CD14-positive monocyte (primary cell): ENCODE data around the gene MYO1D. TPM values are rescaled to one million over a fixed set of nuclear protein-coding genes. Genes with fewer than 3 reads are reported as not detected.

ENCODE experiments used
- DNase-seq, 3 donors: peaks; one replicate each; pipeline ENCODE4 v3.0.0-alpha.2; 2011 to 2022
- H2AFZ ChIP-seq: 2 replicates; pipeline ENCODE4 v1.6.0; 2012; ENCODE audit warnings: mild to moderate bottlenecking, low read depth, low read length, inconsistent platforms; ENCODE audit not compliant: insufficient read depth, poor library complexity, severe bottlenecking
- H3K27ac ChIP-seq, 2 donors: 1 replicate in 1 of 2; 2 replicates in 1 of 2; pipeline ENCODE4 v1.5.1; 2012 to 2013; ENCODE audit warnings: low read length in 2 of 2, control low read depth in 1 of 2, inconsistent platforms in 1 of 2, low read depth in 1 of 2, mild to moderate bottlenecking in 1 of 2
- H3K27me3 ChIP-seq, 2 donors: one replicate each; pipeline versions ENCODE4 v1.6.0 to v1.6.1; 2011 to 2013; ENCODE audit warnings: low read length in 2 of 2; ENCODE audit not compliant: control insufficient read depth in 2 of 2, insufficient read depth in 2 of 2
- H3K36me3 ChIP-seq, 2 donors: replicated peaks in 1 of 2; 1 replicate in 1 of 2; 2 replicates in 1 of 2; pipeline versions ENCODE4 v1.5.1 to v1.6.1; 2012 to 2013; ENCODE audit warnings: low read length in 2 of 2, control low read depth in 1 of 2, inconsistent platforms in 1 of 2, mild to moderate bottlenecking in 1 of 2; ENCODE audit not compliant: insufficient read depth in 2 of 2, control insufficient read depth in 1 of 2
- H3K4me1 ChIP-seq, 2 donors: 1 replicate in 1 of 2; 2 replicates in 1 of 2; pipeline versions ENCODE4 v1.5.1 to v1.6.1; 2012 to 2013; ENCODE audit warnings: low read length in 2 of 2, control low read depth in 1 of 2, inconsistent platforms in 1 of 2, mild to moderate bottlenecking in 1 of 2, moderate library complexity in 1 of 2; ENCODE audit not compliant: insufficient read depth in 2 of 2, control insufficient read depth in 1 of 2
- H3K4me2 ChIP-seq: replicated peaks from 2 replicates; pipeline ENCODE3; 2012; ENCODE audit warnings: low read length, moderate library complexity, mild to moderate bottlenecking; ENCODE audit not compliant: poor library complexity, severe bottlenecking; ENCODE audit errors: extremely low read depth
- H3K4me3 ChIP-seq, 3 experiments: fragments of 200-600 bp in 1 of 3; sonication (generic) in 1 of 3; replicated peaks in 1 of 3; 1 replicate in 2 of 3; 2 replicates in 1 of 3; pipeline ENCODE4 v1.5.1; 2011 to 2013; ENCODE audit warnings: low read length in 3 of 3, mild to moderate bottlenecking in 3 of 3, control low read depth in 2 of 3, low read depth in 2 of 3, inconsistent platforms in 1 of 3, moderate library complexity in 1 of 3
- H3K79me2 ChIP-seq: 2 replicates; pipeline ENCODE4 v1.6.0; 2012; ENCODE audit warnings: mild to moderate bottlenecking, control low read depth, inconsistent platforms, low read length, moderate library complexity; ENCODE audit not compliant: insufficient read depth
- H3K9ac ChIP-seq: 2 replicates; pipeline ENCODE4 v1.6.0; 2017; ENCODE audit warnings: low read length, mild to moderate bottlenecking; ENCODE audit not compliant: insufficient read depth, poor library complexity, severe bottlenecking
- H3K9me3 ChIP-seq, 2 donors: replicated peaks in 1 of 2; 1 replicate in 1 of 2; 2 replicates in 1 of 2; pipeline versions ENCODE4 v1.5.1 to v1.6.1; 2012 to 2013; ENCODE audit warnings: low read length in 2 of 2, control low read depth in 1 of 2; ENCODE audit not compliant: control insufficient read depth in 1 of 2, insufficient read depth in 1 of 2
- H4K20me1 ChIP-seq: 2 replicates; pipeline ENCODE4 v1.6.0; 2012; ENCODE audit warnings: mild to moderate bottlenecking, low read length, control low read depth, moderate library complexity; ENCODE audit not compliant: insufficient read depth
- H3K27ac Mint-ChIP-seq, 7 donors: one replicate each; pipeline ENCODE4 v1.8.0; 2020; ENCODE audit warnings: mild to moderate bottlenecking in 7 of 7, mixed read lengths in 7 of 7, moderate library complexity in 6 of 7, inconsistent platforms in 2 of 7
- H3K27me3 Mint-ChIP-seq, 3 donors: one replicate each; pipeline ENCODE4 v1.8.0; 2021 to 2022; ENCODE audit warnings: low read depth in 3 of 3, mild to moderate bottlenecking in 3 of 3, mixed read lengths in 3 of 3, moderate library complexity in 3 of 3, inconsistent platforms in 1 of 3
- H3K36me3 Mint-ChIP-seq, 2 donors: one replicate each; pipeline ENCODE4 v1.8.0; 2020; ENCODE audit warnings: mixed read lengths in 2 of 2, inconsistent platforms in 1 of 2, mild to moderate bottlenecking in 1 of 2
- H3K4me1 Mint-ChIP-seq: one replicate; pipeline ENCODE4 v1.8.0; 2020; ENCODE audit warnings: mild to moderate bottlenecking, mixed read lengths
- H3K4me3 Mint-ChIP-seq, 2 donors: one replicate each; pipeline ENCODE4 v1.8.0; 2020; ENCODE audit warnings: mild to moderate bottlenecking in 2 of 2, mixed read lengths in 2 of 2, moderate library complexity in 1 of 2
- H3K9me3 Mint-ChIP-seq, 7 donors: one replicate each; pipeline ENCODE4 v1.8.0; 2020 to 2022; ENCODE audit warnings: mixed read lengths in 7 of 7, mild to moderate bottlenecking in 6 of 7, moderate library complexity in 6 of 7, inconsistent platforms in 2 of 7
- CTCF ChIP-seq: fragments of 200-600 bp; IDR thresholded peaks from one replicate; pipeline ENCODE4 v1.8.0; 2022; ENCODE audit warnings: antibody characterized with exemption, mild to moderate bottlenecking
- WGBS: methylation state at CpG from one replicate; pipeline ENCODE4 v1.1.5; 2013; ENCODE audit warnings: missing lambda C conversion rate; ENCODE audit not compliant: insufficient coverage; 5-methylcytosine and 5-hydroxymethylcytosine counted together
- intact Hi-C, 2 donors: fragments of 100-400 bp; cut with micrococcal nuclease; formaldehyde crosslinking; loops; one replicate each; pipeline versions ENCODE4 v1.15.0 to v1.15.1; 2023
- polyA plus RNA-seq, 3 donors: library from polyadenylated mRNA; depleted of rRNA in 1 of 3; unstranded in 2 of 3; stranded (reverse) in 1 of 3; fragments of 300-500 nt in 2 of 3; fragments of >200 nt in 1 of 3; fragmentation: Illumina TruSeq in 2 of 3; gene quantifications; 1 replicate in 2 of 3; 2 replicates in 1 of 3; pipeline ENCODE4 v1.2.3, GENCODE V29; 2012 to 2021

MYO1D gene
- polyA plus RNA-seq, 3 donors = 0.22 to 0.39 (median 0.26) TPM

GRCh38 chr17:32533296-32533695, 343.6 kb downstream of the MYO1D start:
- Histone ChIP-seq H3K27me3 (peaks cover 0 to 2% of the 10 kb centered on the region in 2 donors), H2AFZ (no peak overlapping the region), H3K9ac (no peak overlapping the region), H3K4me3 (no peak overlapping the region), H3K4me1 (no peaks in the 10 kb centered on the region), H3K4me2 (no peak overlapping the region), H3K27ac (no peak overlapping the region), H3K9me3 (no peaks in the 10 kb centered on the region), H4K20me1 (no peaks in the 10 kb centered on the region), H3K36me3 (no peaks in the 10 kb centered on the region), H3K79me2 (no peaks in the 10 kb centered on the region)
- H3K36me3 Mint-ChIP-seq = no peaks in the 10 kb centered on the region
- H3K4me1 Mint-ChIP-seq = no peaks in the 10 kb centered on the region
- peaks cover 0 to 2% (median 0%) of the 10 kb centered on the region in 7 donors for H3K9me3 Mint-ChIP-seq
- H3K27me3 Mint-ChIP-seq = peaks cover 5 to 16% (median 13%) of the 10 kb centered on the region in 3 donors
- H3K27ac Mint-ChIP-seq = no peak overlapping the region
- TF ChIP-seq CTCF = no peak
- H3K4me3 Mint-ChIP-seq = no peak overlapping the region
- DNase-seq = no peak
- WGBS = 98% methylated on average over 3 of the region's 3 CpGs
- intact Hi-C loops = no loop called here

GRCh38 chr17:32529604-32530003, 347.3 kb downstream of the MYO1D start:
- Histone ChIP-seq H3K27me3 (peaks cover 0 to 1% of the 10 kb centered on the region in 2 donors), H3K4me3 (no peak overlapping the region), H4K20me1 (no peaks in the 10 kb centered on the region), H3K4me2 (no peak overlapping the region), H3K27ac (no peak overlapping the region), H3K36me3 (no peaks in the 10 kb centered on the region), H2AFZ (no peak overlapping the region), H3K9ac (no peak overlapping the region), H3K4me1 (no peaks in the 10 kb centered on the region), H3K79me2 (no peaks in the 10 kb centered on the region), H3K9me3 (no peaks in the 10 kb centered on the region)
- Mint-ChIP-seq H3K9me3 (peaks cover 0 to 2% (median 0%) of the 10 kb centered on the region in 7 donors), H3K4me1 (no peaks in the 10 kb centered on the region), H3K27ac (no peak overlapping the region), H3K4me3 (no peak overlapping the region), H3K36me3 (no peaks in the 10 kb centered on the region), H3K27me3 (peaks cover 9 to 24% (median 16%) of the 10 kb centered on the region in 3 donors)
- DNase-seq = no peak
- TF ChIP-seq CTCF = no peak
- intact Hi-C loops = loop anchor here in 1 of 2 donors (10.0 kb wide), 1 partner anchor 45 kb away; no protein-coding TSS in a partner anchor
- 95% methylated on average over 9 of the region's 10 CpGs for WGBS
